Transverse colon (tissue), 4 donors: ENCODE data around the gene HPSE2.

ENCODE experiments used
- CTCF ChIP-seq, 5 experiments: fragments of 200-600 bp in 3 of 5; fragments of 450-650 bp in 2 of 5; sonication (generic) in 3 of 5; IDR thresholded peaks; 1 replicate in 2 of 5; 2 replicates in 3 of 5; pipeline ENCODE4 v1.5.1; 2016 to 2017; ENCODE audit warnings: antibody characterized with exemption in 5 of 5, inconsistent platforms in 3 of 5, mild to moderate bottlenecking in 2 of 5, moderate library complexity in 1 of 5
- EP300 ChIP-seq: sonication (generic); formaldehyde crosslinking; IDR thresholded peaks from one replicate; pipeline ENCODE4 v1.6.1; 2017; ENCODE audit warnings: antibody characterized with exemption, low read depth
- POLR2A ChIP-seq: fragments of 450-650 bp; IDR thresholded peaks from one replicate; pipeline ENCODE4 v1.6.1; 2016; ENCODE audit warnings: antibody characterized with exemption, mild to moderate bottlenecking, moderate library complexity
- POLR2AphosphoS5 ChIP-seq, 3 donors: sonication (generic); formaldehyde crosslinking; IDR thresholded peaks; one replicate each; pipeline ENCODE4 v1.6.1; 2016; ENCODE audit warnings: antibody characterized with exemption in 3 of 3

- no peak for TF ChIP-seq CTCF (IDR thresholded peaks at IDR 0.05)
- TF ChIP-seq POLR2A: no peak
- no peak for TF ChIP-seq POLR2AphosphoS5 (IDR thresholded peaks at IDR 0.05)
- TF ChIP-seq EP300: no peak
Measured at GRCh38 chr10:98577578-98577977, 658.1 kb downstream of the HPSE2 start.
